ENCODE data around the gene PDE6A.

Gene PDE6A

DNA sequence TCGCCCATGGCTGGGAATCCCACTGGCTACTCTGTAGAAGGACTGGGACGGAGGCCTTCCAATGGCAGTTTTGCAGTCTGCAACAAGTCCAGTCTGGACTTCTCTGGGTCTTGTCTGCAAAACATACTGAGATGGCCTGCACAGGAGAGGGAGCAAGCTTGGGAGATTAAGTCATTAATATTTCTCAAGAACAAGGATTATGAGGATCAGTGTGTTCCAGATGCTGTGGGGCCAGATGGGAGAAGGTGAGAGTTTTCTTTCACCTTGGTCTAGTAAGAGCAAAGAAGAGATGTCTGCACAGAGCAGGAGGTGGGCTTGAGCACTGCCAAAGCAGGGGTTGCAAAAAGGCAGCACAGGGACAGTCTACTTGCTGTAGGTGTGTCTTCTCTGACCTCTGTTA, at the start of gene PDE6A:
PDE6A (minus strand) TSS at position 128 of the 400 bp plus-strand sequence; CDS start at position 8, 120 bp downstream.
- Mint-ChIP-seq H3K36me3 (ENCODE audit: low read depth) (no peaks in the 10 kb centered on the region), H3K27ac (no peak within 1 kb of the TSS), H3K27me3 (ENCODE audit: low read depth, poor library complexity) (peaks cover 20% of the 10 kb centered on the region)

DNA sequence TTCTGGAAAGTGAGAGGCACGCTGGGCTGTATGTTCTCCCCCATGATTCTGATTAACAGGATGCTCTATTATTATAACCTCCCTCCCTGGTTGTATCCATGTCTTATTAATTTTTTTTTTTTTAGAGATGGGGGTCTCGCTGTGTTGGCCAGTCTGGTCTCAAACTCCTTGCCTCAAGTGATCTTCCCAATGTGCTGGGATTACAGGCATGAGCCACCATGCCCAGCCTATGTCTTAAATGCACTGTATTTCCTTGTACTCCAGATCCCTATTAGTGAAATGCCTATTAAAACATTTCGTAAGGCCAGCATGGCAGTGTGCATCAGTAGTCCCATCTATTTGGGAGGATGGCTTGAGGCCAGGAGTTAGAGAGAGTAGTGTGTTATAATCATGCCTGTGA, 48.9 kb upstream of the PDE6A start:
- Mint-ChIP-seq H3K36me3 (ENCODE audit: low read depth) (peaks cover 13% of the 10 kb centered on the region), H3K27me3 (ENCODE audit: low read depth, poor library complexity) (no peaks in the 10 kb centered on the region), H3K4me1 (peaks cover 28% of the 10 kb centered on the region), H3K27ac (no peak overlapping the region), H3K4me3 (no peak overlapping the region), H3K9me3 (no peaks in the 10 kb centered on the region)
- TF ChIP-seq, protein P1, sequence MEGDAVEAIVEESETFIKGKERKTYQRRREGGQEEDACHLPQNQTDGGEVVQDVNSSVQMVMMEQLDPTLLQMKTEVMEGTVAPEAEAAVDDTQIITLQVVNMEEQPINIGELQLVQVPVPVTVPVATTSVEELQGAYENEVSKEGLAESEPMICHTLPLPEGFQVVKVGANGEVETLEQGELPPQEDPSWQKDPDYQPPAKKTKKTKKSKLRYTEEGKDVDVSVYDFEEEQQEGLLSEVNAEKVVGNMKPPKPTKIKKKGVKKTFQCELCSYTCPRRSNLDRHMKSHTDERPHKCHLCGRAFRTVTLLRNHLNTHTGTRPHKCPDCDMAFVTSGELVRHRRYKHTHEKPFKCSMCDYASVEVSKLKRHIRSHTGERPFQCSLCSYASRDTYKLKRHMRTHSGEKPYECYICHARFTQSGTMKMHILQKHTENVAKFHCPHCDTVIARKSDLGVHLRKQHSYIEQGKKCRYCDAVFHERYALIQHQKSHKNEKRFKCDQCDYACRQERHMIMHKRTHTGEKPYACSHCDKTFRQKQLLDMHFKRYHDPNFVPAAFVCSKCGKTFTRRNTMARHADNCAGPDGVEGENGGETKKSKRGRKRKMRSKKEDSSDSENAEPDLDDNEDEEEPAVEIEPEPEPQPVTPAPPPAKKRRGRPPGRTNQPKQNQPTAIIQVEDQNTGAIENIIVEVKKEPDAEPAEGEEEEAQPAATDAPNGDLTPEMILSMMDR (IDR thresholded peaks at IDR 0.05) = no peak
- DNase-seq = no peak

More for the DNA sequence above, at the start of gene PDE6A:
- TF ChIP-seq, protein P1 (IDR thresholded peaks at IDR 0.05) = no peak
- no peak for DNase-seq
- Mint-ChIP-seq H3K4me1 (peaks cover 44% of the 10 kb centered on the region), H3K4me3 (no peak within 1 kb of the TSS), H3K9me3 (no peaks in the 10 kb centered on the region)

DNA sequence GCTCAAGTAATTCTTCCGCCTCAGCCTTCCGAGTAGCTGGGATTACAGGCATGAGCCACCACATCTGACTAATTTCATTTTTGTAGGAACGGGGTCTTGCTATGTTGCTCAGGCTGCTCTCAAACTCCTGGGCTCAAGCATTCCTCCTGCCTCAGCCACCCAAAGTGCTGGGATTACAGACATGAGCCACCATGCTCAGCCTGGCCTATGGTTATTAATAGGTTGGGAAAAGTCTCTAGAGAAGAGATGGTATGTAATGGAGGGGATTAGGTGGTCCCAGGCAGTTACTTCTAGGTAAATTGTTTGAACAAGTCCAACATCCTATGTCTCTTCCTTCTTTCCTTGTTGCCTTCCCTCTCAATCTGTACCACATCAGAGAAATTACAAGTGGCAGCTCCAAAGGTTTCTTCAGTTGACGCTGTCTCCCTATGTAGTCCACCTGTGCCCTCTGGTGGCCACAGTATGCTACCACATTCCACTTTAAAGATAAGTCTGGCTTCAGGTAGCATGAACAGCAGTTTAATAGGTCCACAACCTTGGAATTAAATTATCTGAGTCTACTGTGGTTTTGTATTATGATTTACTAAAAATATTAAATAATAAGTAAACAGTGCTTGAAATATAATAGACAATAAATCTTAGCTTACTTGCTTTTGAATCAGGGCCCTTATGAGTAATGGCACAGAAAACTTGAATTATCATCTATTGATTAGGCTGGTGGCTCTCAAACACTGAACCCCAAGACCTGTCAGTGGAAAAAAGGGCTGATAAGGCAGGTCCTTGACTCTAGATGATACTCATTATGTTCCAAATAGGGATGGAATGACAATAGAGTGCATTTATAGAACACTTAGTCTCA, 46.2 kb upstream of the PDE6A start:
- Mint-ChIP-seq H3K4me1 (peaks cover 33% of the 10 kb centered on the region), H3K4me3 (no peak overlapping the region), H3K36me3 (ENCODE audit: low read depth) (peaks cover 7% of the 10 kb centered on the region), H3K27me3 (ENCODE audit: low read depth, poor library complexity) (no peaks in the 10 kb centered on the region), H3K9me3 (no peaks in the 10 kb centered on the region), H3K27ac (no peak overlapping the region)
- peak; percentile 75 for DNase-seq
- TF ChIP-seq, protein P1 (IDR thresholded peaks at IDR 0.05) = peak; percentile 98

DNA sequence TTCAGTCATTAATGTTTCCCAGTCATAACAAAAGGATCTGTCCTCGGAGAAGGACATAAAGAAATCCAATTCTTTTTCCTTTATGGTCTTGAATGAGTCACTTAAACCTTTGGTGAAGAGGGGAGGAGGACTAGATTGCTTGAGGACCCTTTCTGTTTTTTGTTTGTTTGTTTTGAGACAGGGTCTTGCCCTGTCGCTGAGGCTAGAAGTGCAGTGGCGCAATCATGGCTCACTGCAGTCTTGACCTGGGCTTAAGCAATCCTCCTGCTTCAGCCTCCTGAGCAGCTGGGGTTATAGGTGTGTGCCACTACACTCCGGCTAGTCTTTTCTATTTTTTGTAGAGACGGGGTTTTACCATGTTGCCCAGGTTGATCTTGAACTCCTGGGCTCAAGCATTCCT, 43.5 kb upstream of the PDE6A start:
- Mint-ChIP-seq H3K4me1 (peaks cover 33% of the 10 kb centered on the region), H3K27ac (no peak overlapping the region), H3K9me3 (no peaks in the 10 kb centered on the region), H3K4me3 (no peak overlapping the region), H3K27me3 (ENCODE audit: low read depth, poor library complexity) (no peaks in the 10 kb centered on the region), H3K36me3 (ENCODE audit: low read depth) (no peaks in the 10 kb centered on the region)
- no peak for DNase-seq
- TF ChIP-seq, protein P1 (IDR thresholded peaks at IDR 0.05) = no peak

DNA sequence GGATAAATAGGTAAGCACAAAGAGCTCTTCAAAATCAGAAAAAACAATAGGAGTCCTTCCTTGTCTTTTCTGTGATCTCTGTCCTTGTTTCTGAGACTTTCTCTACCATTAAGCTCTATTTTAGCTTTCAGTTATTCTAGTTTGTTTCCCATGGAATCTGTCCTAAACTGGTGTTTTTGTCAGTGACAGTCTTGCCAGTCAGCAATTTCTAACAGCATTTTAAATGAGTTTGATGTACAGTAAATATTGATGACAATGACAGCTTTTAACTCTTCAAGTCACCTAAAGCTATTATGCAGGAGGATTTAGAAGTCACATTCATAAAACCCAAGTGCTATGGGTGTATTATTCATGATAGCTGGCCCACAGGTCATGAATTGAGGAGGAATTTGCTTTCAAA, 37.9 kb upstream of the PDE6A start:
- Mint-ChIP-seq H3K27ac (no peak overlapping the region), H3K4me3 (no peak overlapping the region), H3K4me1 (peaks cover 10% of the 10 kb centered on the region), H3K9me3 (no peaks in the 10 kb centered on the region), H3K36me3 (ENCODE audit: low read depth) (peaks cover 26% of the 10 kb centered on the region), H3K27me3 (ENCODE audit: low read depth, poor library complexity) (no peaks in the 10 kb centered on the region)
- DNase-seq = no peak
- TF ChIP-seq, protein P1 (IDR thresholded peaks at IDR 0.05) = no peak

DNA sequence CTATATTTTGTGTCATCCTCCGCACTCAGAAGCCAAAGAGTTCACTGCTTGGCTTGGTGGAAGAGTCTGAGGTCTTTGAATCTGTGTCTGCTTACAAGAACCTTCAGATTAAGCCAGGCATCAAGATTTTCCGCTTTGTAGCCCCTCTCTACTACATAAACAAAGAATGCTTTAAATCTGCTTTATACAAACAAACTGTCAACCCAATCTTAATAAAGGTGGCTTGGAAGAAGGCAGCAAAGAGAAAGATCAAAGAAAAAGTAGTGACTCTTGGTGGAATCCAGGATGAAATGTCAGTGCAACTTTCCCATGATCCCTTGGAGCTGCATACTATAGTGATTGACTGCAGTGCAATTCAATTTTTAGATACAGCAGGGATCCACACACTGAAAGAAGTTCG, 36.6 kb upstream of the PDE6A start:
- TF ChIP-seq, protein P1 (IDR thresholded peaks at IDR 0.05) = no peak
- Mint-ChIP-seq H3K36me3 (ENCODE audit: low read depth) (peaks cover 28% of the 10 kb centered on the region), H3K27me3 (ENCODE audit: low read depth, poor library complexity) (no peaks in the 10 kb centered on the region), H3K27ac (peak overlapping the region; percentile 65), H3K9me3 (no peaks in the 10 kb centered on the region), H3K4me1 (peaks cover 19% of the 10 kb centered on the region), H3K4me3 (no peak overlapping the region)
- DNase-seq = no peak

All from nephron progenitor cell (in vitro differentiated cells).